Fibroblast of pulmonary artery (primary cell): ENCODE results near the gene TAF7.
A peak's percentile ranks its signal among the peaks of the same experiment; 100 is the strongest.
"Not testable (repeated sequence)": the region's sequence is repeated elsewhere in the genome, so short reads cannot be mapped to it uniquely, and the experiment has no call there.

Experiments
- DNase-seq: peaks from one replicate; pipeline ENCODE4 v3.0.0-alpha.2; 2010; ENCODE audit warnings: low read depth
- H3K4me3 ChIP-seq: replicated peaks from 2 replicates; pipeline ENCODE4 v1.5.1; 2011; ENCODE audit warnings: low read depth, mild to moderate bottlenecking, control low read depth, low read length, moderate library complexity
- CTCF ChIP-seq: IDR thresholded peaks from 2 replicates; pipeline ENCODE4 v1.5.1; 2011; ENCODE audit warnings: mild to moderate bottlenecking, control low read depth, low read length, inconsistent platforms; ENCODE audit errors: missing control alignments

Gene TAF7

GRCh38 chr5:141345327-141345726, 24.7 kb upstream of the TAF7 start:
- no peak for TF ChIP-seq CTCF
- no peak overlapping the region for H3K4me3 ChIP-seq
- DNase-seq = no peak

- H3K4me3 ChIP-seq = peak overlapping the region; percentile 53
- no peak for DNase-seq
- no peak for TF ChIP-seq CTCF
Observed at GRCh38 chr5:141343953-141344463, 23.4 kb upstream of the TAF7 start.

GRCh38 chr5:141343242-141343952, 22.8 kb upstream of the TAF7 start, which contains the start of gene PCDHGA3:
Gene PCDHGA3 (plus strand): TSS chr5:141343829. CDS start chr5:141344034, 205 bp downstream.
- DNase-seq = peak; percentile 74
- H3K4me3 ChIP-seq = peak within 1 kb of the TSS; percentile 53
- TF ChIP-seq CTCF = peak; percentile 49

GRCh38 chr5:141342773-141343172, 22.2 kb upstream of the TAF7 start:
- no peak for DNase-seq
- H3K4me3 ChIP-seq = no peak overlapping the region
- TF ChIP-seq CTCF = no peak

GRCh38 chr5:141340781-141341354, 20.3 kb upstream of the TAF7 start:
- not testable (repeated sequence) for DNase-seq

GRCh38 chr5:141338538-141339306, 18.1 kb upstream of the TAF7 start, which contains the start of gene PCDHGA2:
Gene PCDHGA2 (plus strand): TSS chr5:141338760.
- TF ChIP-seq CTCF = peak; percentile 61
- H3K4me3 ChIP-seq = peak within 1 kb of the TSS; percentile 53
- peak; percentile 76 for DNase-seq

More at GRCh38 chr5:141340781-141341354, 20.3 kb upstream of the TAF7 start:
- H3K4me3 ChIP-seq = not testable (repeated sequence)

GRCh38 chr5:141332571-141332970, 12.0 kb upstream of the TAF7 start:
- not testable (repeated sequence) for DNase-seq, H3K4me3 ChIP-seq
